ENCODE results near the gene LMO7.
"Not testable (repeated sequence)": the region's sequence is repeated elsewhere in the genome, so short reads cannot be mapped to it uniquely, and the experiment has no call there.

Gene LMO7

DNA sequence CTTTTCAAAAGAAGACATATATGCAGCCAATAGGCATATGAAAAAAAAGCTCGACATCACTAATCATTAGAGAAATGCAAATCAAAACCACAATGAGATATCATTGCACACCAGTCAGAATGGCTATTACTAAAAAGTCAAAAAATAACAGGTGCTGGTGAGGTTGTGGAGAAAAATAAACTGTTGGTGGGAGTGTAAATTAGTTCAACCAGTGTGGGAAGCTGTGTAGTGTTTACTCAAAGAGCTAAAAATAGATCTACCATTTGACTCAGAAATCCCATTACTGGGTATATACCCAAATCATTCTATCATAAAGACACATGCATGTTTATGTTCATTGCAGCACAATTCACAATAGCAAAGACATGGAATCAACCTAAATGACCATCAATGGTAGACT is 106.9 kb downstream of the LMO7 start:
- not testable (repeated sequence) for DNase-seq (ENCODE audit: low read depth)

- no peak for DNase-seq (ENCODE audit: low read depth)
Observed at GRCh38 chr13:75744127-75744526, 108.0 kb downstream of the LMO7 start.

GRCh38 chr13:75745387-75745786 is 109.3 kb downstream of the LMO7 start:
- DNase-seq (ENCODE audit: low read depth), result no peak

- no peak for DNase-seq (ENCODE audit: low read depth)
Observed at GRCh38 chr13:75748874-75749273, 112.7 kb downstream of the LMO7 start.

DNA sequence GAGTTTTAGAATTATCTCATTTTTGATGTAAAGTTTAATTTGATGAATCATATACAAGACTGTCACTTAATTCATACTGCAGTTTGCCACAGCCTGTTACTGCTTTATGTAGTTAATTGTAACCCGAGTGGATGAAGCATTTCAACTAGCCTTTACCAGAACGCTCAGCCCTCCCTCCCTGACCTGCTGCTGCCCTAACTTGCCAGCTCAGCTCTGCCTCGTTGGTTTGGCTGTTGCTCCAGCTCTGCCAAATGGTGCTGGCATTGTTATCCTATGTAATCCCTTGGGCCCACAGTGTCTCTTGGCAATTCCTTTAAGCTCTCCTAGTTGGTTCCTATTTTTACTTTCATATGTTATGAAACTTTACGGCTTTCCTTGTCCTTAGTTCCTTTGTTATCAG is 113.3 kb downstream of the LMO7 start:
- peak; percentile 60 for DNase-seq (ENCODE audit: low read depth)

- DNase-seq (ENCODE audit: low read depth), result no peak
Observed at GRCh38 chr13:75751350-75751749, 115.2 kb downstream of the LMO7 start.

GRCh38 chr13:75752826-75753225 is 116.7 kb downstream of the LMO7 start:
- DNase-seq (ENCODE audit: low read depth), result peak; percentile 34

DNA sequence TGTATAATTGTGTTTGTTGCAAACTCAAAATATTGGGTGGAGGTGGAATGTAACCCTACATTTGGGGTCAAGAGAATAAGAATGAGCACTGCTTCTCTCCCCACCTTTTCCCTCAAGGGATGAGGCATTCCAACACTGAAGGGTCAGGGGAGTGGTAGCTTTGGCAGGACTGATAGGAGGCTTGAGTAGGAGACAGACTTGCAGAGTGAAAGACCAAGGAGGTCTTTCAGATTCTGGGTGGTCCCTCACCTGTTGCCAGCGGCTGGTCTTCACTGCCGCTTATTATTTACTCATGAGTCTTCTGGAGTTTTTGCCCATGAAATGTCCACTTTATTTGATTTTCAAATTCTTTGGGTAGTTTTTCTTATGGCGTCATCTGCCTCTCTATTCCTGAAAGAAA is 118.8 kb downstream of the LMO7 start:
- DNase-seq (ENCODE audit: low read depth), result no peak

GRCh38 chr13:75757336-75757735 is 121.2 kb downstream of the LMO7 start:
- no peak for DNase-seq (ENCODE audit: low read depth)

GRCh38 chr13:75759531-75759930 is 123.4 kb downstream of the LMO7 start:
- DNase-seq (ENCODE audit: low read depth), result no peak

GRCh38 chr13:75760131-75761021 is 124.2 kb downstream of the LMO7 start:
- no peak for DNase-seq (ENCODE audit: low read depth)

GRCh38 chr13:75761369-75761768 is 125.2 kb downstream of the LMO7 start:
- no peak for DNase-seq (ENCODE audit: low read depth)

GRCh38 chr13:75762076-75762937 is 126.2 kb downstream of the LMO7 start:
- no peak for DNase-seq (ENCODE audit: low read depth)

- DNase-seq (ENCODE audit: low read depth), result no peak
Observed at GRCh38 chr13:75762955-75763354, 126.8 kb downstream of the LMO7 start.

GRCh38 chr13:75763512-75763911 is 127.4 kb downstream of the LMO7 start:
- DNase-seq (ENCODE audit: low read depth), result no peak

DNA sequence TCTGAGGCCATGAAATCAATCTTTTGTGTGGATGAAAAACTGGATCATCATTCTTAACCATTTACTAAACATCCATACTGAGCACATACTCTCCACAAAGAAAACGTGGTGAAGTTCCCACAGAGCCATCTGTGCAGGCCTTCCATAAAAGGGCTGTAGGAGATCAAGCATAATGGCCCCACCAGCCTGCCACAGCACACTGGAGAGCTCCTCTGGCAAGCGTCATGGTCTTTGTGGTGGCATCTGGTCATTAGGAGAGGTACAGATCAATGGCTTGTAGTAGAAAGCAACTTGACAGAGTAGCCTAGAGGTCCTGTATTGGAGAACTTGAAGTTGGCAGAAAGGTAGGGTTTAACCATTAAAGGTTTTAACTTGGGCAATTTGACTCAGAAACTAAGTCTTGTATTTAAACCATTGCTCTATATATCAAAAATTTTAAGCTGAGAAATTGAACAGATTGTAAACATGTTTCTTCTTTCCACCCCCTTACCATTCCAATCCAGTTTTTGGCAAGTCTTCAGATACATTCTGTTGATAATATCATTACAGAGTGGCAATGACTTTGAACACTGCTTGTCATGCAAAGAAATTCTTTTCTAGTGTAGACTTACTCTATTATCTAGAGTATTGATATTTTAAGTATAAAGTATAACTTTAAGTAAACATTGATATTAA is 128.3 kb downstream of the LMO7 start:
- DNase-seq (ENCODE audit: low read depth), result no peak

DNA sequence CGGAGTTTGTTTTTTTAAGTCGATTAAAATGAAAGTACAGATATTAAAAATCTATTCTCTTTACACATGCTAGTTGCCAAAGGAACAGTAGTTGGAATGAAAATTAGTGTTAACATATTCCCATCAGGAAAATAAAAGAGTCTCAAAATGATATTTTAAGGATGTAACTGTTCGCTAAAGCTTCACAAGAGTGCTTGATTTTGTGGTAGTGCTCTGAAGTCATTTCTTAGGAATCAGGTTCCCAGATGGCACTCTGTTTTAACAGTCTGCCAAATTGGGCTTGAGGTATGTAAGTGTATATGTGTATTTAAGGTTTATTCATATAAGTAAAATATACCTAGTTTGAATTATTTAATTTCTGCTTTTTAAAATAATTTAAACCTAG is 128.8 kb downstream of the LMO7 start:
- no peak for DNase-seq (ENCODE audit: low read depth)

DNA sequence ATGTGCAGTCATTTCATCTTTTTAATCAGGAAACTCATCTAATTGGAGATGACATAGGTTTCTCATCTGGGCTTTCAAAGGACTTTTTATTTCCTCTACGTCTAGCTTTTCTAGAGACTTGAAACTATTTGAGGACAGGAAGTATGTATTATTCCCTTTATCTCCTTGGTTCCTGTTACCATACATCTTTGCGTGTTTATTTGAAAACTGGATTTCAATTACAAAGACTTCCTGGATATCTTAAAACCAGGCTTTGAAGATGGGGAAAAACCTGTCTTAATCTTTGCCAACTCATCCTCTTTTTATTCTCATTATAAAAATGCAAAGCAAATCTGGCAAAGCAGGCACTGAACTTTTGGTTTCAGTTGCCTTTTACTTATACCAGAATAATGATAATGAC is 130.5 kb downstream of the LMO7 start:
- no peak for DNase-seq (ENCODE audit: low read depth)

GRCh38 chr13:75769141-75769905 is 133.2 kb downstream of the LMO7 start:
- DNase-seq (ENCODE audit: low read depth), result peak; percentile 77

GRCh38 chr13:75770164-75770563 is 134.0 kb downstream of the LMO7 start:
- no peak for DNase-seq (ENCODE audit: low read depth)

DNA sequence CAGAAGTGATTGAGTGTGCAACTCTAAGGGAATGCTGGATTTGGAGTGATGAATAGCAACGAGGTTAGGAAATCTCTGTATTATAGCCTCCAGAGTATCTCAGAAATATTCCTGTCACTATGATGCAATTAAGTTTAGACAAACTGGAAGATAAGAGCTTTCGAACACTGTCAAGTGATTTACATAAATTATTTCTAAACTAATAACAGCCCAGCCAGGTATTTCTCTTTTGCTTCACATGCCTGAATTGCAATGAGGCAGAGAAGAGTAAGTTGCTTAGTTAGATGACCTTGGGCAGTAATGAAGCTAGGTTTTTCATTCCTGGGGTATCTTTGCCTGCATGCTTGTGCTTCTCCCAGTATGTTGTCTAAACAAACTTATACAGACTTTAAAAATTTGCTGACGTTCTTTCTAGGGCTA is 134.5 kb downstream of the LMO7 start:
- DNase-seq (ENCODE audit: low read depth), result peak; percentile 65

GRCh38 chr13:75771226-75771625 is 135.1 kb downstream of the LMO7 start:
- DNase-seq (ENCODE audit: low read depth), result peak; percentile 33

All from EH (cell line).